PFSK-1 (cell line): ENCODE measurements around the gene CLK1.

Source experiments
- FOXP2 ChIP-seq: optimal IDR thresholded peaks from 2 replicates; pipeline ENCODE3; 2011; ENCODE audit warnings: borderline replicate concordance, control low read depth, inconsistent platforms; ENCODE audit not compliant: insufficient read depth; ENCODE audit errors: extremely low read length, extremely low read depth
- POLR2AphosphoS5 ChIP-seq: IDR thresholded peaks from 2 replicates; pipeline ENCODE4 v1.6.1; 2012; ENCODE audit warnings: low read depth, mild to moderate bottlenecking, control low read depth, low read length, moderate library complexity
- REST ChIP-seq, 2 experiments: IDR thresholded peaks; 2 replicates each; pipeline versions ENCODE4 v1.6.1 to v1.8.0; 2011 to 2012; ENCODE audit warnings: low read depth in 2 of 2, low read length in 2 of 2, control low read depth in 1 of 2, inconsistent platforms in 1 of 2, mild to moderate bottlenecking in 1 of 2, moderate library complexity in 1 of 2; ENCODE audit not compliant: insufficient read depth in 1 of 2
- SIN3A ChIP-seq: IDR thresholded peaks from 2 replicates; pipeline ENCODE4 v1.6.1; 2012; ENCODE audit warnings: mild to moderate bottlenecking, low read length, moderate library complexity, borderline replicate concordance; ENCODE audit not compliant: insufficient read depth
- TAF1 ChIP-seq: IDR thresholded peaks from 2 replicates; pipeline ENCODE4 v1.6.1; 2012; ENCODE audit warnings: low read length, control low read depth, borderline replicate concordance; ENCODE audit not compliant: insufficient read depth

The CLK1 gene

GRCh38 chr2:200847269-200847668, 17.2 kb downstream of the CLK1 start:
- TF ChIP-seq FOXP2 (no peak), SIN3A (no peak), TAF1 (no peak), REST (IDR thresholded peaks at IDR 0.05; ENCODE audit: insufficient read depth in 1 of 2, low read depth in 2 of 2, low read length in 2 of 2) (no peak), POLR2AphosphoS5 (no peak)

GRCh38 chr2:200845669-200846325, 18.7 kb downstream of the CLK1 start:
- TF ChIP-seq FOXP2 (no peak), SIN3A (no peak), POLR2AphosphoS5 (no peak), REST (IDR thresholded peaks at IDR 0.05; ENCODE audit: insufficient read depth in 1 of 2, low read depth in 2 of 2, low read length in 2 of 2) (no peak), TAF1 (no peak)

DNA sequence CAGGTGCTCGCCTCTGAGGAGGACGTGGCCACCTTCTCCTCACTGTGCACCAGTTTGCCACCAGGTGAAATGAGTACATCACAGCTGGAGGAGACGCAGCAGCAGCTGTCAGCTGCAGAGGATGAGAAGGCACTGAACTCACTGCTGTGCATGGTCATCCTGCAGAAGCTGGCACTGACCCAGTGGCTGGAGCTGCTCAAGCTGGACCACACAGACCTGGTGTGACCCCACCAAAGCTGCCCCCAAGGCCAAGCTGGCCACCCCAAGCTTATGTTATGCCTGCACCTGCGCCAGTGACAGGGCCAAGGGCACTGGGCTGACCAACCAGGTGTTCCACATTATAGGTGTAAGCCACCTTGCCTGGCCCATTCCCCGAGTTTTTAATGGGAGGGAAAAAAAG, 19.3 kb downstream of the CLK1 start:
- TF ChIP-seq REST (IDR thresholded peaks at IDR 0.05; ENCODE audit: insufficient read depth in 1 of 2, low read depth in 2 of 2, low read length in 2 of 2), result no peak
- no peak for TF ChIP-seq POLR2AphosphoS5
- no peak for TF ChIP-seq SIN3A
- no peak for TF ChIP-seq TAF1
- TF ChIP-seq FOXP2, result no peak

- TF ChIP-seq FOXP2, result no peak
- no peak for TF ChIP-seq TAF1
- no peak for TF ChIP-seq REST (IDR thresholded peaks at IDR 0.05; ENCODE audit: insufficient read depth in 1 of 2, low read depth in 2 of 2, low read length in 2 of 2)
- no peak for TF ChIP-seq SIN3A
- no peak for TF ChIP-seq POLR2AphosphoS5
Observed at GRCh38 chr2:200843993-200844948, 20.2 kb downstream of the CLK1 start.
